GM12892 (cell line): ENCODE measurements around the gene PCNT.

Experiments
- POLR2A ChIP-seq: IDR thresholded peaks from 2 replicates; pipeline ENCODE4 v1.6.1; 2011; ENCODE audit warnings: low read depth, low read length, control low read depth
- POLR2AphosphoS5 ChIP-seq: IDR thresholded peaks from 2 replicates; pipeline ENCODE4 v1.6.1; 2011; ENCODE audit warnings: low read depth, low read length, control low read depth
- TAF1 ChIP-seq: IDR thresholded peaks from 2 replicates; pipeline ENCODE4 v1.6.1; 2011; ENCODE audit warnings: low read depth, mild to moderate bottlenecking, control low read depth, low read length, borderline replicate concordance

- TF ChIP-seq TAF1 (no peak), POLR2A (no peak), POLR2AphosphoS5 (no peak)
These were observed 118.1 kb downstream of the PCNT start for GRCh38 chr21:46441961-46442498.
